ENCODE results near the gene DOK5. TPM values are rescaled to one million over a fixed set of nuclear protein-coding genes. Genes with fewer than 3 reads are reported as not detected.

The DOK5 gene
- total RNA-seq, 2 experiments from 2014 or later, result not detected

DNA sequence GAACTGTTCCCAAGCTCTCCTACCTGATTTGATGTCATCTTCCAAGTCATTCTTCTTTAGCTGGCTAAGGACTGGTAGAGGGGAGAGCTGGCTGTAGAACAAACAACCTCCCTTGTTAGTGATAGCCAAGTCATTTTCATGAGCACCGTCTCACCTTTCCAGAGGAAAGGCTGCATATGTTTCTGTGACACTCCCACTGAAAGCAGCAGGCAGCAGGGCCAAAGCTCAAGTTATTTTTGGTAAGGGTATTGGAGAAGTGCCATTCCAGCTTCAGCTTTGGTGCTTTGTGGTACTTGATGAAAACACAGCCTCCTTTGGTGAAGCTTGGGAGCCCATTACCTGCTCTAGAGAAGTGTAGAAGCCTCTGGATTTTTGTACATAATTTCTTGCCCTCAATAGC is 5.4 kb upstream of the DOK5 start:
- intact Hi-C loops (cut with DNase I, micrococcal nuclease), result no loop called here
- no peak for ATAC-seq (ENCODE audit: poor library complexity)
- TF ChIP-seq, protein P1, sequence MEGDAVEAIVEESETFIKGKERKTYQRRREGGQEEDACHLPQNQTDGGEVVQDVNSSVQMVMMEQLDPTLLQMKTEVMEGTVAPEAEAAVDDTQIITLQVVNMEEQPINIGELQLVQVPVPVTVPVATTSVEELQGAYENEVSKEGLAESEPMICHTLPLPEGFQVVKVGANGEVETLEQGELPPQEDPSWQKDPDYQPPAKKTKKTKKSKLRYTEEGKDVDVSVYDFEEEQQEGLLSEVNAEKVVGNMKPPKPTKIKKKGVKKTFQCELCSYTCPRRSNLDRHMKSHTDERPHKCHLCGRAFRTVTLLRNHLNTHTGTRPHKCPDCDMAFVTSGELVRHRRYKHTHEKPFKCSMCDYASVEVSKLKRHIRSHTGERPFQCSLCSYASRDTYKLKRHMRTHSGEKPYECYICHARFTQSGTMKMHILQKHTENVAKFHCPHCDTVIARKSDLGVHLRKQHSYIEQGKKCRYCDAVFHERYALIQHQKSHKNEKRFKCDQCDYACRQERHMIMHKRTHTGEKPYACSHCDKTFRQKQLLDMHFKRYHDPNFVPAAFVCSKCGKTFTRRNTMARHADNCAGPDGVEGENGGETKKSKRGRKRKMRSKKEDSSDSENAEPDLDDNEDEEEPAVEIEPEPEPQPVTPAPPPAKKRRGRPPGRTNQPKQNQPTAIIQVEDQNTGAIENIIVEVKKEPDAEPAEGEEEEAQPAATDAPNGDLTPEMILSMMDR (IDR thresholded peaks at IDR 0.05), result no peak
- H3K9me3 ChIP-seq (ENCODE audit: control insufficient read depth in 1 of 2, insufficient read depth in 1 of 2, low read length in 2 of 2), result peaks cover 0 to 4% of the 10 kb centered on the region in 2 experiments
- no peaks in the 10 kb centered on the region for H3K4me1 ChIP-seq (ENCODE audit: insufficient read depth, low read length)
- Mint-ChIP-seq H3K27me3 (peaks cover 20% of the 10 kb centered on the region), H3K4me3 (no peak overlapping the region), H3K9me3 (no peaks in the 10 kb centered on the region), H3K4me1 (ENCODE audit: low read depth) (no peaks in the 10 kb centered on the region), H3K36me3 (ENCODE audit: low read depth) (no peaks in the 10 kb centered on the region), H3K27ac (no peak overlapping the region)
- H3K27me3 ChIP-seq (ENCODE audit: control insufficient read depth in 1 of 2, insufficient read depth in 2 of 2, low read length in 2 of 2), result peaks cover 4 to 13% of the 10 kb centered on the region in 2 experiments
- H3K4me3 ChIP-seq (ENCODE audit: low read length), result no peak overlapping the region
- no peak overlapping the region for H3K27ac ChIP-seq (ENCODE audit: low read depth in 1 of 2, low read length in 2 of 2)
- ChIA-PET CTCF (no interaction called here), POLR2A (no interaction called here)
- no peaks in the 10 kb centered on the region for H3K36me3 ChIP-seq (ENCODE audit: insufficient read depth, low read length)
- no peak for DNase-seq

DNA sequence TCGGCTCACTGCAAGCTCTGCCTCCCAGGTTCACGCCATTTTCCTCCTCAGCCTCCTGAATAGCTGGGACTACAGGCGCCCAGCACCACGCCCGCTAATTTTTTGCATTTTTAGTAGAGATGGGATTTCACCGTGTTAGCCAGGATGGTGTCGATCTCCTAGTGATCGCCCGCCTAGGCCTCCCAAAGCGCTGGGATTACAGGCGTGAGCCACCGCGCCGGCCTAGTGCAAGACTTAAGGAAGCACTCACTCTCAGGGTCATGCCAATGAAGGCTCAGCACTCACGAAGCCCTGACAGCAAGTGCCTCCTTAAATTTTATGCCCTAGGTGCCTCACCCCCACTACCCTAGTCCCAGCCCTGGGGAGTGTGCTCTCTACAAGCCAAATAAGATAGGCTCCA is 4.7 kb upstream of the DOK5 start:
- no peaks in the 10 kb centered on the region for H3K4me1 ChIP-seq (ENCODE audit: insufficient read depth, low read length)
- H3K4me3 ChIP-seq (ENCODE audit: low read length), result no peak overlapping the region
- peaks cover 0 to 10% of the 10 kb centered on the region in 2 experiments for H3K9me3 ChIP-seq (ENCODE audit: control insufficient read depth in 1 of 2, insufficient read depth in 1 of 2, low read length in 2 of 2)
- DNase-seq, result no peak
- no peak for ATAC-seq (ENCODE audit: poor library complexity)
- CTCF ChIA-PET, result no interaction called here
- intact Hi-C loops (cut with DNase I, micrococcal nuclease), result no loop called here
- H3K27me3 ChIP-seq (ENCODE audit: control insufficient read depth in 1 of 2, insufficient read depth in 2 of 2, low read length in 2 of 2), result peaks cover 10 to 17% of the 10 kb centered on the region in 2 experiments
- no peak overlapping the region for H3K27ac ChIP-seq (ENCODE audit: low read depth in 1 of 2, low read length in 2 of 2)
- Mint-ChIP-seq H3K36me3 (ENCODE audit: low read depth) (no peaks in the 10 kb centered on the region), H3K4me3 (no peak overlapping the region), H3K9me3 (no peaks in the 10 kb centered on the region), H3K27me3 (peaks cover 22% of the 10 kb centered on the region), H3K27ac (no peak overlapping the region), H3K4me1 (ENCODE audit: low read depth) (no peaks in the 10 kb centered on the region)
- no peaks in the 10 kb centered on the region for H3K36me3 ChIP-seq (ENCODE audit: insufficient read depth, low read length)
- TF ChIP-seq, protein P1 (IDR thresholded peaks at IDR 0.05), result no peak
- POLR2A ChIA-PET, result no interaction called here

DNA sequence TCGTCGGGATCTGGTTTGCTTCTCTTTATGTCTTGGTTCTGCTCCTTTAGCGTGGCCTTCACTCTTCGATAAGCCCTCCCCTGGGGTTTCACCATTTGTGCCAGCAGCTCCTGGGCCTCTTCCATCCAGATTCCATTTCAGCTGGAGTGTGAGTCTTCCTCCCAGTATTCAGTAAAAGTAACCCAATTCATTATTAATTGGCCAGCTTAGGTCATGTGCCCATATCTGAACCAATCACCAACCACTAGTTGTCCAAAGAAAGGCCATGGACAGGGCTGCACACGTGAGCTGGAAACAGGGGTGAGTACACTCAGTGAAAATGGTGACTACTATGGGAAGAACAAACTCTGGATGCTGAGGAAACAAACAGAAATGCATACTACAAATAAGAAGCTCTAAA is 2.8 kb upstream of the DOK5 start:
- Mint-ChIP-seq H3K27me3 (peaks cover 41% of the 10 kb centered on the region), H3K4me1 (ENCODE audit: low read depth) (no peaks in the 10 kb centered on the region), H3K27ac (no peak overlapping the region), H3K9me3 (no peaks in the 10 kb centered on the region), H3K36me3 (ENCODE audit: low read depth) (no peaks in the 10 kb centered on the region), H3K4me3 (no peak overlapping the region)
- intact Hi-C loops (cut with DNase I, micrococcal nuclease), result no loop called here
- peaks cover 0 to 18% of the 10 kb centered on the region in 2 experiments for H3K9me3 ChIP-seq (ENCODE audit: control insufficient read depth in 1 of 2, insufficient read depth in 1 of 2, low read length in 2 of 2)
- peaks cover 24 to 36% of the 10 kb centered on the region in 2 experiments for H3K27me3 ChIP-seq (ENCODE audit: control insufficient read depth in 1 of 2, insufficient read depth in 2 of 2, low read length in 2 of 2)
- DNase-seq (no peak), ATAC-seq (ENCODE audit: poor library complexity) (no peak)
- H3K27ac ChIP-seq (ENCODE audit: low read depth in 1 of 2, low read length in 2 of 2), result no peak overlapping the region
- H3K36me3 ChIP-seq (ENCODE audit: insufficient read depth, low read length), result no peaks in the 10 kb centered on the region
- CTCF ChIA-PET, result no interaction called here
- H3K4me3 ChIP-seq (ENCODE audit: low read length), result no peak overlapping the region
- no peaks in the 10 kb centered on the region for H3K4me1 ChIP-seq (ENCODE audit: insufficient read depth, low read length)
- TF ChIP-seq, protein P1 (IDR thresholded peaks at IDR 0.05), result no peak
- POLR2A ChIA-PET, result no interaction called here
